WTC11 (cell line): ENCODE measurements around the gene MARF1.

Experiments used
- CREM ChIP-seq: sonication (generic); formaldehyde crosslinking; IDR thresholded peaks from 2 replicates; pipeline ENCODE4 v1.8.1; 2022; ENCODE audit warnings: mild to moderate bottlenecking, missing genetic modification reagents, moderate library complexity
- ESRRA ChIP-seq: sonication (generic); formaldehyde crosslinking; IDR thresholded peaks from 2 replicates; pipeline ENCODE4 v1.8.1; 2022; ENCODE audit warnings: mild to moderate bottlenecking, missing genetic modification reagents, borderline replicate concordance
- GABPB1 ChIP-seq: sonication (generic); formaldehyde crosslinking; IDR thresholded peaks from 2 replicates; pipeline ENCODE4 v1.8.1; 2023; ENCODE audit warnings: mild to moderate bottlenecking, missing genetic modification reagents
- MXD4 ChIP-seq: fragments of 250-450 bp; sonication (Bioruptor Pico); IDR thresholded peaks from 2 replicates; pipeline ENCODE4 v1.8.0; 2021; ENCODE audit warnings: mild to moderate bottlenecking, moderate library complexity, borderline replicate concordance
- NR1H2 ChIP-seq: sonication (generic); formaldehyde crosslinking; IDR thresholded peaks from 2 replicates; pipeline ENCODE4 v1.9.0; 2021; ENCODE audit warnings: mild to moderate bottlenecking, moderate library complexity, missing genetic modification reagents
- NR3C1 ChIP-seq: sonication (generic); formaldehyde crosslinking; conservative IDR thresholded peaks from 2 replicates; pipeline ENCODE4 v1.8.1; 2023; ENCODE audit warnings: low read depth, mild to moderate bottlenecking, missing genetic modification reagents
- RELA ChIP-seq: sonication (generic); formaldehyde crosslinking; IDR thresholded peaks from 2 replicates; pipeline ENCODE4 v1.8.1; 2022; ENCODE audit warnings: missing genetic modification reagents, mild to moderate bottlenecking, borderline replicate concordance
- ZNF121 ChIP-seq: sonication (generic); formaldehyde crosslinking; IDR thresholded peaks from 2 replicates; pipeline ENCODE4 v1.8.0; 2023; ENCODE audit warnings: missing genetic modification reagents
- TF ChIP-seq, protein P1 (sequence below): fragments of 200-600 bp; IDR thresholded peaks from 2 replicates; pipeline ENCODE4 v1.8.0; 2022; ENCODE audit warnings: antibody characterized with exemption
- TF ChIP-seq, protein P2 (sequence below): fragments of 250-450 bp; sonication (Bioruptor Pico); conservative IDR thresholded peaks from 2 replicates; pipeline ENCODE4 v1.9.0; 2021; ENCODE audit warnings: mild to moderate bottlenecking
- TF ChIP-seq, protein P3 (sequence below): sonication (generic); formaldehyde crosslinking; IDR thresholded peaks from 2 replicates; pipeline ENCODE4 v1.8.0; 2022; ENCODE audit warnings: mild to moderate bottlenecking, missing genetic modification reagents

DNA sequence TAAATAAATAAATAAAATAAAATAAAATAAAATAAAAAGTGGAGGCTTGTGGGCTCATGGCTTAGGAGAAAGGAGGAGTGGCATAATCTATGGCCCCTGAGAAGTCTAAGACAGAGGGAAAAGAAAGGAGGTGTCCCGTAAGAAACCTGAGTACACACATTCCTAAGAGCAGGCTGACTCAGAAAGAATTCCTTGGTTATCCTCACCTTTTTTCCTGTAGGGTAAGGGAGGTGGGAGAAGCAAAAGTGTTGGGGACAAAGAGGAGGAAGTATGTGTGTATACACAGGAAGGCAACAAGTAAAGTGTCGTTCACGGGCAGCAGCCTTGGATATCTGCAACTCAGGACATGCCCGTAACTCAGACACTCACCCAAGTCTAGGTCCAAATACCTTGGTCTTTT lies 29.3 kb downstream of the MARF1 start:
- TF ChIP-seq, protein P1, sequence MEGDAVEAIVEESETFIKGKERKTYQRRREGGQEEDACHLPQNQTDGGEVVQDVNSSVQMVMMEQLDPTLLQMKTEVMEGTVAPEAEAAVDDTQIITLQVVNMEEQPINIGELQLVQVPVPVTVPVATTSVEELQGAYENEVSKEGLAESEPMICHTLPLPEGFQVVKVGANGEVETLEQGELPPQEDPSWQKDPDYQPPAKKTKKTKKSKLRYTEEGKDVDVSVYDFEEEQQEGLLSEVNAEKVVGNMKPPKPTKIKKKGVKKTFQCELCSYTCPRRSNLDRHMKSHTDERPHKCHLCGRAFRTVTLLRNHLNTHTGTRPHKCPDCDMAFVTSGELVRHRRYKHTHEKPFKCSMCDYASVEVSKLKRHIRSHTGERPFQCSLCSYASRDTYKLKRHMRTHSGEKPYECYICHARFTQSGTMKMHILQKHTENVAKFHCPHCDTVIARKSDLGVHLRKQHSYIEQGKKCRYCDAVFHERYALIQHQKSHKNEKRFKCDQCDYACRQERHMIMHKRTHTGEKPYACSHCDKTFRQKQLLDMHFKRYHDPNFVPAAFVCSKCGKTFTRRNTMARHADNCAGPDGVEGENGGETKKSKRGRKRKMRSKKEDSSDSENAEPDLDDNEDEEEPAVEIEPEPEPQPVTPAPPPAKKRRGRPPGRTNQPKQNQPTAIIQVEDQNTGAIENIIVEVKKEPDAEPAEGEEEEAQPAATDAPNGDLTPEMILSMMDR: no peak
- TF ChIP-seq GABPB1 (CRISPR knock-in tag) (no peak), MXD4 (CRISPR knock-in tag) (no peak), ZNF121 (CRISPR knock-in tag) (no peak), NR1H2 (CRISPR knock-in tag) (no peak), ESRRA (CRISPR knock-in tag) (no peak), NR3C1 (no peak), RELA (CRISPR knock-in tag) (no peak), CREM (CRISPR knock-in tag) (no peak)
- TF ChIP-seq, protein P2, sequence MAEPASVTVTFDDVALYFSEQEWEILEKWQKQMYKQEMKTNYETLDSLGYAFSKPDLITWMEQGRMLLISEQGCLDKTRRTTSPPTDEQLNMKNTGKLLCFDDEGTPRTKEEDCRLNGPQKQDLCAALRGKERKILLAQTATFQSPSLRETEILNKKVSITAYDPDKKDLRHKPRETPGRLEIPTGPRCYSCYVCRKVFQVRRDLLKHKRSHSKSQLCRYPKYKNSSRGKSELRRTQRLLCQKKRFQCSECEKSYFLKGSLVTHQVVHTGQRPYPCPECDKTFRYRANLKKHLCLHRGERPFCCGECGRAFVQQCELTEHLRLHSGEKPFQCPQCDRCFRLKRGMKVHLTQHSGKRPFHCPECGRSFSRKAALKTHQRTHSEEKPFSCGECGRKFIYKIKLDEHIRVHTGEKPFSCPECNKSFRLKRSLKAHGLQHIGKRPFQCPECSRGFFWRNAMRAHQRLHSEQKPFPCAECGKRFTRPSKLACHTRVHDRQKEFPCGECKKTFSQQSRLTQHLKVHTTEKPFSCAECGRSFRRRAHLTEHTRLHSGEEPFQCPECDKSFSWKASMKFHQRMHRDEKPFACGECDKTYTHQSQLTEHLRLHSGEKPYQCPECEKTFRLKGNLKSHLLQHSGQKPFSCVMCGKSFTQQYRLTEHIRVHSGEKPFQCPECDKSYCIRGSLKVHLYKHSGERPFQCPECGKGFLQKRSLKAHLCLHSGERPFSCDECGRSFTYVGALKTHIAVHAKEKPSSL (CRISPR knock-in tag): no peak
- TF ChIP-seq, protein P3, sequence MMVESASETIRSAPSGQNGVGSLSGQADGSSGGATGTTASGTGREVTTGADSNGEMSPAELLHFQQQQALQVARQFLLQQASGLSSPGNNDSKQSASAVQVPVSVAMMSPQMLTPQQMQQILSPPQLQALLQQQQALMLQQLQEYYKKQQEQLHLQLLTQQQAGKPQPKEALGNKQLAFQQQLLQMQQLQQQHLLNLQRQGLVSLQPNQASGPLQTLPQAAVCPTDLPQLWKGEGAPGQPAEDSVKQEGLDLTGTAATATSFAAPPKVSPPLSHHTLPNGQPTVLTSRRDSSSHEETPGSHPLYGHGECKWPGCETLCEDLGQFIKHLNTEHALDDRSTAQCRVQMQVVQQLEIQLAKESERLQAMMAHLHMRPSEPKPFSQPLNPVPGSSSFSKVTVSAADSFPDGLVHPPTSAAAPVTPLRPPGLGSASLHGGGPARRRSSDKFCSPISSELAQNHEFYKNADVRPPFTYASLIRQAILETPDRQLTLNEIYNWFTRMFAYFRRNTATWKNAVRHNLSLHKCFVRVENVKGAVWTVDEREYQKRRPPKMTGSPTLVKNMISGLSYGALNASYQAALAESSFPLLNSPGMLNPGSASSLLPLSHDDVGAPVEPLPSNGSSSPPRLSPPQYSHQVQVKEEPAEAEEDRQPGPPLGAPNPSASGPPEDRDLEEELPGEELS: no peak
